Sigmoid colon (tissue), 4 donors: ENCODE measurements around the gene PPP1R26.

Experiments
- EP300 ChIP-seq, 4 donors: sonication (generic); formaldehyde crosslinking; IDR thresholded peaks; one replicate each; pipeline ENCODE4 v1.6.1; 2017; ENCODE audit warnings: antibody characterized with exemption in 4 of 4
- TF ChIP-seq, protein P1 (sequence below), 4 experiments: fragments of 450-650 bp in 3 of 4; fragments of 200-600 bp in 1 of 4; IDR thresholded peaks; one replicate each; pipeline ENCODE4 v1.5.1; 2016 to 2019; ENCODE audit warnings: antibody characterized with exemption in 4 of 4, mild to moderate bottlenecking in 3 of 4, moderate library complexity in 2 of 4

DNA sequence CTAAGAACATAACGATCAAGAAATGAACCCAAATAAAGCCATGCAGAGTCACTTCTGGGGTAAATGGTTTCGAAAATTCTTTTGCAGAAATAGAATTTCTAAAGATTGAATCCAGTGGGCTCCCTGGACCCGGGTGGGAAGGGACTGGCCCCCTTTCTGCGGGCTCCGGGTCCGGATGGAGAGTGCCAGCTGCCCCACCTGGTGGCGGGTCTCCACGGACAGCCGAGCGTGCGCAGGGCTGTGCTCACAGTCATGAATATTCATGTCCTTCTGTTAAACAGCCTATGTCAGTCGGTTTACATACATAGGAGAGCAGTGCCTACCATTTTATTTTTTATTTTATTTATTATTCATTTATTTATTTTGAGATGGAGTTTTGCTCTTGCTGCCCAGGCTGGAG lies 4.7 kb upstream of the PPP1R26 start:
- TF ChIP-seq, protein P1, sequence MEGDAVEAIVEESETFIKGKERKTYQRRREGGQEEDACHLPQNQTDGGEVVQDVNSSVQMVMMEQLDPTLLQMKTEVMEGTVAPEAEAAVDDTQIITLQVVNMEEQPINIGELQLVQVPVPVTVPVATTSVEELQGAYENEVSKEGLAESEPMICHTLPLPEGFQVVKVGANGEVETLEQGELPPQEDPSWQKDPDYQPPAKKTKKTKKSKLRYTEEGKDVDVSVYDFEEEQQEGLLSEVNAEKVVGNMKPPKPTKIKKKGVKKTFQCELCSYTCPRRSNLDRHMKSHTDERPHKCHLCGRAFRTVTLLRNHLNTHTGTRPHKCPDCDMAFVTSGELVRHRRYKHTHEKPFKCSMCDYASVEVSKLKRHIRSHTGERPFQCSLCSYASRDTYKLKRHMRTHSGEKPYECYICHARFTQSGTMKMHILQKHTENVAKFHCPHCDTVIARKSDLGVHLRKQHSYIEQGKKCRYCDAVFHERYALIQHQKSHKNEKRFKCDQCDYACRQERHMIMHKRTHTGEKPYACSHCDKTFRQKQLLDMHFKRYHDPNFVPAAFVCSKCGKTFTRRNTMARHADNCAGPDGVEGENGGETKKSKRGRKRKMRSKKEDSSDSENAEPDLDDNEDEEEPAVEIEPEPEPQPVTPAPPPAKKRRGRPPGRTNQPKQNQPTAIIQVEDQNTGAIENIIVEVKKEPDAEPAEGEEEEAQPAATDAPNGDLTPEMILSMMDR (IDR thresholded peaks at IDR 0.05) = no peak
- TF ChIP-seq EP300 (IDR thresholded peaks at IDR 0.05) = no peak
